Progenitor cell of endocrine pancreas (in vitro differentiated cells): Measurements from ENCODE around the gene ANGEL2. TPM values are rescaled to one million over a fixed set of nuclear protein-coding genes. Genes with fewer than 3 reads are reported as not detected.

Experiments used
- DNase-seq: peaks from one replicate; pipeline ENCODE4 v3.0.0; 2021; ENCODE audit warnings: low spot score; ENCODE audit not compliant: unreplicated experiment
- H3K27ac Mint-ChIP-seq: 2 replicates; pipeline ENCODE4 v1.8.0; 2021; ENCODE audit warnings: mild to moderate bottlenecking, moderate library complexity, mixed read lengths
- H3K27me3 Mint-ChIP-seq: 2 replicates; pipeline ENCODE4 v1.8.0; 2021; ENCODE audit warnings: mixed read lengths
- H3K36me3 Mint-ChIP-seq: 2 replicates; pipeline ENCODE4 v1.8.0; 2022; ENCODE audit warnings: mixed read lengths; ENCODE audit not compliant: insufficient read depth
- H3K4me1 Mint-ChIP-seq: 2 replicates; pipeline ENCODE4 v1.8.0; 2021; ENCODE audit warnings: low read depth, mixed read lengths
- H3K4me3 Mint-ChIP-seq: 2 replicates; pipeline ENCODE4 v1.8.0; 2021; ENCODE audit warnings: low read depth, mild to moderate bottlenecking, moderate library complexity, mixed read lengths
- H3K9me3 Mint-ChIP-seq: 2 replicates; pipeline ENCODE4 v1.8.0; 2021; ENCODE audit warnings: low read depth, mixed read lengths
- total RNA-seq: library from RNA; stranded (reverse); gene quantifications from 2 replicates; pipeline ENCODE4 v1.2.1, GENCODE V29; 2021
- TF ChIP-seq, protein P1 (sequence below): fragments of 200-600 bp; sonication (generic); IDR thresholded peaks from one replicate; pipeline ENCODE4 v1.5.0; 2021; ENCODE audit warnings: antibody characterized with exemption, mild to moderate bottlenecking; ENCODE audit not compliant: unreplicated experiment

The ANGEL2 gene
- total RNA-seq, 1 donor from 2014 or later, result 50.6 TPM

DNA sequence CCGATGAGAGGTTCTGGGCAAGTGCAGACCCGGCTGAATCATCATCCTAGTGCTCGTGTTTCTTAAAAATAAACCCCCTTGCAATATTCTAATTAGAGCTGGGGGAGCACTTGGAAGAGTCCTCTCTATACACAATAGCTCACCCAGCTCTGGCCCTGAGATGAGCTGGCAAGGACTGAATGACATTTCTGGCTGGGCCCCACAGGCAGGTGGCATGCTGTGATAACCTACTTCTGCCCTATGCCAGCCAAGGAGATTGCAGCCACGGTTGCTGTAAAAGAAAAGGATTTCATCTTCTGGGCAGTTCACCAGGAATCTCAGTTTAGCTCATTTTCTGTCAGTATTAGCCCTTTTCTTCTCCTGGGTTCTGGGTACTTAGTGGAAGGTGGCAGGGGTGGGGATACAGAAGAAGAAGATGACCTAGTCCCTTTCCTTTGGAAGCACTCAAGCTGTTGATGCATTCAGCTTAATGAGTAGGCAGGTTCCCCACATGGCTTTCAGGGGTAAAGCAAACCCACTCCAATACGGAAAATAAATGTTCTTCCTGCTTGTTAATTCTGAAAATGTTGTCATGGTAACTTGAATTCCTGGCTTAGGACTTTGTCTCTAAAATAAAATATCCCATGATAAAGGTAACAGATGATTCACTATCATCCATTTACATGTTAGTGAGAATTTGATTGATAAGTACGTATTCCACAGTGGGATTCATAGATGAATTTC, 33.1 kb downstream of the ANGEL2 start:
- no peaks in the 10 kb centered on the region for H3K27me3 Mint-ChIP-seq
- no peaks in the 10 kb centered on the region for H3K36me3 Mint-ChIP-seq
- TF ChIP-seq, protein P1, sequence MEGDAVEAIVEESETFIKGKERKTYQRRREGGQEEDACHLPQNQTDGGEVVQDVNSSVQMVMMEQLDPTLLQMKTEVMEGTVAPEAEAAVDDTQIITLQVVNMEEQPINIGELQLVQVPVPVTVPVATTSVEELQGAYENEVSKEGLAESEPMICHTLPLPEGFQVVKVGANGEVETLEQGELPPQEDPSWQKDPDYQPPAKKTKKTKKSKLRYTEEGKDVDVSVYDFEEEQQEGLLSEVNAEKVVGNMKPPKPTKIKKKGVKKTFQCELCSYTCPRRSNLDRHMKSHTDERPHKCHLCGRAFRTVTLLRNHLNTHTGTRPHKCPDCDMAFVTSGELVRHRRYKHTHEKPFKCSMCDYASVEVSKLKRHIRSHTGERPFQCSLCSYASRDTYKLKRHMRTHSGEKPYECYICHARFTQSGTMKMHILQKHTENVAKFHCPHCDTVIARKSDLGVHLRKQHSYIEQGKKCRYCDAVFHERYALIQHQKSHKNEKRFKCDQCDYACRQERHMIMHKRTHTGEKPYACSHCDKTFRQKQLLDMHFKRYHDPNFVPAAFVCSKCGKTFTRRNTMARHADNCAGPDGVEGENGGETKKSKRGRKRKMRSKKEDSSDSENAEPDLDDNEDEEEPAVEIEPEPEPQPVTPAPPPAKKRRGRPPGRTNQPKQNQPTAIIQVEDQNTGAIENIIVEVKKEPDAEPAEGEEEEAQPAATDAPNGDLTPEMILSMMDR, result no peak
- DNase-seq, result no peak
- H3K4me1 Mint-ChIP-seq, result no peaks in the 10 kb centered on the region
- H3K27ac Mint-ChIP-seq, result no peak overlapping the region
- H3K4me3 Mint-ChIP-seq, result no peak overlapping the region
- no peaks in the 10 kb centered on the region for H3K9me3 Mint-ChIP-seq

GRCh38 chr1:212981571-212982328, 33.9 kb downstream of the ANGEL2 start:
- no peaks in the 10 kb centered on the region for H3K36me3 Mint-ChIP-seq
- no peak for DNase-seq
- no peaks in the 10 kb centered on the region for H3K27me3 Mint-ChIP-seq
- H3K4me1 Mint-ChIP-seq, result no peaks in the 10 kb centered on the region
- H3K27ac Mint-ChIP-seq, result no peak overlapping the region
- H3K9me3 Mint-ChIP-seq, result no peaks in the 10 kb centered on the region
- H3K4me3 Mint-ChIP-seq, result no peak overlapping the region
- TF ChIP-seq, protein P1, result no peak

- TF ChIP-seq, protein P1, result no peak
- H3K9me3 Mint-ChIP-seq, result no peaks in the 10 kb centered on the region
- H3K4me1 Mint-ChIP-seq, result no peaks in the 10 kb centered on the region
- no peak overlapping the region for H3K4me3 Mint-ChIP-seq
- no peaks in the 10 kb centered on the region for H3K27me3 Mint-ChIP-seq
- no peak for DNase-seq
- H3K27ac Mint-ChIP-seq, result no peak overlapping the region
- H3K36me3 Mint-ChIP-seq, result peaks cover 4% of the 10 kb centered on the region
These were observed 34.6 kb downstream of the ANGEL2 start for GRCh38 chr1:212981025-212981495.

DNA sequence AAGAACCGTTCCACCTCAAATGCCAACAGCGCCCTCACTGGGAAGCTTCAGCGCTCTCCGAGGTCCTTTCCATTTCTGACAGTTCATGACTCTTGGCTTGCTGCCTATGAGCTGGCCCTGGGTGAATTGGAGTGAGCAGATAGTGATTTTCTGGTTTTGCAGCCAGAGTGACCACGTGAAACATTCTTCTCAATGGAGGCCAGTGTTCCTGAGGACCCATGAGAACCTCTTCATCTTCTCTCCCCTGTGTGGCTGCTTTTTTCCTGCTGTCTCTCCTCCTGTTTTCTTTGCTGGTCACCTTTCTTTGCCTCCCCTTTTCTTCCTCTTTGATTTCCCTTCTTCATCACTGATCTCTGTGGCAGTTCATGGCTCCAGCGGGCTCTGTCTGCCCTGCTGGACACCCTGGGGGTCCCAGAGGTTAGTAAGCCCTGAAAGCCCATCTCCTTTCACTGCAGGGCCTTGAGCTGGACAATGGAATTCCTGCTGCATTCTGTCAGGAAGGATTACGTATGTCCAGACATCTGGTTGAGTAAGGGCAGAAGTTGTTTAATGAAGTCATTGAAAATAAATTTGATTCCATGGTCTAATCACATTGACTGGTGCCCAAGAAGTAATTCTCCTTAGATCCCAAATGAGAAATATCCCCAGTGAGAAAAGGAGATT, 35.4 kb downstream of the ANGEL2 start:
- peak overlapping the region; percentile 10 for H3K27ac Mint-ChIP-seq
- no peak overlapping the region for H3K4me3 Mint-ChIP-seq
- TF ChIP-seq, protein P1, result no peak
- no peaks in the 10 kb centered on the region for H3K4me1 Mint-ChIP-seq
- no peaks in the 10 kb centered on the region for H3K27me3 Mint-ChIP-seq
- no peak for DNase-seq
- H3K9me3 Mint-ChIP-seq, result no peaks in the 10 kb centered on the region
- peaks cover 7% of the 10 kb centered on the region for H3K36me3 Mint-ChIP-seq
